NCI-H748 (cell line): ENCODE results near the gene DSCAM.
A peak's percentile ranks its signal among the peaks of the same experiment; 100 is the strongest.

Source experiments
- DNase-seq: peaks from one replicate; lab custom pipeline; 2025; ENCODE audit not compliant: unreplicated experiment; lab: John Stamatoyannopoulos, UW

DSCAM gene

GRCh38 chr21:40618191-40618973, 228.6 kb downstream of the DSCAM start:
- DNase-seq = peak; percentile 81

- no peak for DNase-seq
Measured at GRCh38 chr21:40616377-40616704, 230.6 kb downstream of the DSCAM start.

DNA sequence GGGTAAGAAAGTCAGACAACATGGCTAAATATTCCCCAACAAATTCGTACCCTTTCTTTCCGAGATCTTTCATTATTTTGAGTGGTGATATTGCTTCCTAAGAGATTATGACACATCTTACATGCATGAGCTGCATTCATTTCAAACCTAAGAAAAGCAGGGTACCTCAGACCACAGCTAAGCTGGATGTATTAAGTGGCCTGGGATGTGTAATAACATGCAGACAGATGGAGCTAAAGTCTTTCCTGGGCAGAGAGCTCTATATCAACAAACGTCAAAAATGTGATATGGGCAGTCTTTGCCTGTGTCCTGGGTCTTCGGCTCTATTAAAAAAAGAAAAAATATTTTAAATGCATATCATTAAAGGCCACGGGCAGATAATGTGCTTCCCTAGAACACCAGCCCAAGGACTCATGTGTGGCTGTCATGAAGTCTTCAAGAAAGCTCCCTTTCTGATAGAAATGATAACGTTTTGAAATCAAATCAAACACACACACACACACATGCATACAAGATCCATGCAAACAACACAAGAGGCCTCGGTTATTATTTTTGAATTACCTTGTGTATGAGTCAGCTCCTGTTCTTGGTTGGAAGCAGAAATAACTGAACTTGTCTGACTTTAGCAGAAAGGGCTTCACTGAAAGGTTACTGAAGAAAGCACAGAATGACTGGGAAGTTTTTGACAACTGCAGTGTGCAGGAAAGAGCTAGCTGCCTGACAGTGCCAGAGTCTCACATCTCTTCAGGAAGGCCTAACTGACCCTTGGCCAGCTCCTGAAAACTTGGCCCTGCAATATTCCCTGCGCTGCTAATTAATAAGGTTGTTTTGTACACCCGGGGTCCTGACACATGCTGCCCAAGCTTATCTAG, 231.2 kb downstream of the DSCAM start:
- peak; percentile 52 for DNase-seq

GRCh38 chr21:40613546-40614030, 233.4 kb downstream of the DSCAM start:
- peak; percentile 96 for DNase-seq

DNA sequence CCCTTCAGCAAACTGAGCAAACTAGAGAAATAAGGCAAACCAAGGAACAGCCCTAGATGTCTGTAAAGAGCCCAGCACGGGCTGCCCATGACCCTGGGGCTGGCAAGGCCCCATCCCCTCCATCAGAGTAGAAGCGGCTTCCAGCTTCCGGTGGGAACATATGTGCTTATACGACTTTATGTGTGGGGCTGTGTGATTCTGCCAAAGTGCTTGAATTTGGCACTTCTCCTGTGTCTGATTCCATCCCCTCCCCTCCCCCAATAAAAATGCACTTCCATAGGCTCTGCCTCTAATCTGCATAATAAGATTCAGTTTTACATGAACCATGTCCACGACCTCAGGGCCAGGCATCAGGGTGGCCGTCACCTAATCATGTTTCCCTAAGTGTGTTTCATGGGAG, 236.6 kb downstream of the DSCAM start:
- DNase-seq = no peak

DNA sequence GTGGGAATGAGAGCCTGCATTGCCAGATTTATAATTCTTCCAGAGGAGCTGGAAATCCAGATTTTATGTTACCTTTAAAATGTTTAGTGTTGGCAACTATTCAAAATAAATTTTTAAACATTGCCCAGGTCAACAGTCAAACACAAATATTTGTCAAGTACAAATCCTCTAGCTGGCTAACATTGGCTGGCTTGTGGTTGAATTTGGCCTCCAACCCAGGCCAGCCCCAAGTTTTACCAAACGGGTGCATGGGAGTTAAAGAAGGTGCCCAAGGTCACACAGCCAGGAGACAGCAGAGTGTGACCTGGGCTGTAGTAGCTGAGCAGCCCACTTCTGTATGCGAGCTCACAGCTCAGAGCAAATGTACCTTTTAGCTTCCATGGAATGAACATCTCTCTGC, 240.6 kb downstream of the DSCAM start:
- no peak for DNase-seq

GRCh38 chr21:40605094-40605493, 241.9 kb downstream of the DSCAM start:
- DNase-seq = no peak

- DNase-seq = no peak
Measured at GRCh38 chr21:40603774-40604173, 243.2 kb downstream of the DSCAM start.

DNA sequence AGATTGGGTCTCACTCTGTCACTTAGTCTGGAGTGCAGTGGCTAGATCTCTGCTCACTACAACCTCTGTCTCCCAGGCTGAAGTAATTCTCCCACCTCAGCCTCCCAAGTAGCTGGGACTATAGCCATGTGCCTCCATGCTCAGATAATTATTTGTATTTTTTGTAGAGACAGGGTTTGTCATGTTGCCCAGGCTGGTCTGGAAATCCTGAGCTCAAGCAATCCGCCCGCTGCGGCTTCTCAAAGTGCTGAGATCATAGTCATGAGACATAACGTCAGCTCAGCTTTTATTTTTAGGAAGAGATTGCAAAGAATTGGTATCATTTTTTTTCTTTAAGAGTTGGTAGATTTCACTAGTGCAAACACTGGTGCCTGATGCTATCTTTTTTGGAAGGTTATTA, 244.9 kb downstream of the DSCAM start:
- no peak for DNase-seq

DNA sequence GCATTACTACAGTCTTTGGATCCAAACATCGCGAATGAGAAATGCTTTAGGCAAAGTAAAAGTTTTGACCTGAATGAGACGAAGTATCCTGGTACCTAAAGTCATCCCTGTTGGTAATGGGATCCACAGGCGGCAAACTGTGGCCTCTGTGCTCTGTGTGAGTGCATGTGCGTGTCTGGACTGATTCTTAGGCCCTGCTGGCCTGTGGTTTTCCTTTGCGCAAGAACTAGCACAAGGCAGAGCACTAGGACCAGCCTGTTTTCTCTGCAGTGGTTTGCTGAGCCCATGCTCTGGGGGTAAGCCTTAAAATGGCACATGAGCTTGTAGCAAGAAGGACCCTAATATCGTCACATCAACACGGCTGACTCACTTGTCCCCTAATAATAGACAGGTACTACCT, 251.2 kb downstream of the DSCAM start:
- no peak for DNase-seq

DNA sequence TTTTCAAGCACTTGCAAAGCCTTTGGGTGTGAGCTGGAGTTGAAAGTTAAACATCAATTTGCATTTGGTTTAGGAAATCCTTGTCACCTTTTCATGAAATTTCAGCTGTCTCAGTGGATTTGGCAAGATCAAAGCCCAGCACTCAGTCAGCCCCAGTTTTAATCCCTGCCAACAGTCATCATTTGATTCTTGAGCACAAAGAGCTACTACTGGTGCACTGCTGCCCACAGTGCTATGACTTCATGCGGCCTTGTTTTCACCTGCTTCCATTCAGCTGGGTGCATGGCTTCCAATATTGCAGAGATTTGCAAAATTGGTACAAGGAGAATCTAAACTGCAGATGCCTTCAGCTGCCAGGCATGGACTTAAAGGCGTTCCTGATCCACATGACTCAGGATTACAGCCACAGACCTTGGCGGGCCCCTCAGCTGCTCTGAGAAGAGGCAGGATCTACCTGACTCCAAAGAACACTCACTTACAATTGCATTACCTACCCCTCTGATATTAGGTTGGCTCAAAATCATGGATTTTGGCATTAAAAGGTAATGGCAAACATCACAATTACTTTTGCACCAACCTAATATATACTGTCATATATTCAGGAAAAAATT, 259.1 kb downstream of the DSCAM start:
- DNase-seq = no peak

DNA sequence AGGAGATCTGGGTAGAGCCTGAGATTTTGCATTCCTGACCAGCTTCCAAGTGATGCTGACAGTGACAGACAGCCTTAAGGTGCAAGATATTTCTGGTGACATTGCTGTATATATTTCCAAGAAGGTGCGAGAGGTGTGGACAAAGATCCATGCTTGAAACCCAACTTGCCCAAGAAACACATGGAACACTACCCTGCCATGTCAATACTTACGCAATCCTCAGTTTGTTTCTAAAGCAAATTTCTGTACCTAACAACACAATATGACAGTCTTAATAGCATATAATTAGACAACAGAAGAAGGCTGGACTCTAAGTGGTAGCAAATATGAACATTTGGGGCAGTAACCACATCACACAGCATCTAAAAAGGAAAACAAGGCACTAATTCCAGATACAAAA, 260.4 kb downstream of the DSCAM start:
- no peak for DNase-seq

- DNase-seq = no peak
Measured at GRCh38 chr21:40577285-40578043, 269.5 kb downstream of the DSCAM start.

DNA sequence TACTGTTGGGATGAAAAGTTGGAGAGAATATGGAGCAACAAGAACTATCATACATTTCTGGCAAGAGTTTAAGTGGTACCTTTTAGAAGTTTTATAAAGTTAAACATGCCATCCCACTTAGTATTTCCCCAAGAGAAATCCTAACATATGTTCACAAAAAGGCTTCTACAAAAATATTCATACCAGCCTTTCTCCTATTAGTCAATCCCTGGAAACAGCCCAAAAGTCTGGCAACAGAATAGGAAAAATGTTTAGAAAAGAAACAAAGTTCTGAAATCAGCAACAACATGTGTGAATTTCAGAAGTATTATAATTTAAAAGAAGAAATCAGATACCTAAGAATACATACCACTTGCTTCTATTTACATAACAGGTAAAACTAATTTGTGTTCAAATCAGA, 271.0 kb downstream of the DSCAM start:
- no peak for DNase-seq

- peak; percentile 6 for DNase-seq
Measured at GRCh38 chr21:40569357-40569756, 277.6 kb downstream of the DSCAM start.

DNA sequence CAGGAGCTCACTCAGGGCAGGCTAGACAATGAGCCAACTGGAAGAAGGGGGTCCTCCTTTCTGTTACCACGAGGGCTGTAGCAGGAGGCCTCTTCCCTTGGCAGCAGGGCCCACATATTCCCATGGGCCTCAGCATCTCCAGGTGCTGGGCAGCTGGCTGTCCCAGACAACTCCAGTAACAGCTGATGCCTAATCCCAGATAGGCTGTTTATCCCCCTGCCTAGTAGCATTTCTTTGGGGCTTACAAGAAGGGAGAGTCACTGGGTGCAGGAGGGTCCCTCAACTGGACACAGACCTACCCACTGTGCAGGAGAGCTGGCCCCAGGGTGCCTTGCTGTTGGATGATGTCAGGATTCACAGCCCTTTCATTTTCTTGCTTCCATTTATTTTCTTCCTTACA, 278.2 kb downstream of the DSCAM start:
- DNase-seq = no peak

DNA sequence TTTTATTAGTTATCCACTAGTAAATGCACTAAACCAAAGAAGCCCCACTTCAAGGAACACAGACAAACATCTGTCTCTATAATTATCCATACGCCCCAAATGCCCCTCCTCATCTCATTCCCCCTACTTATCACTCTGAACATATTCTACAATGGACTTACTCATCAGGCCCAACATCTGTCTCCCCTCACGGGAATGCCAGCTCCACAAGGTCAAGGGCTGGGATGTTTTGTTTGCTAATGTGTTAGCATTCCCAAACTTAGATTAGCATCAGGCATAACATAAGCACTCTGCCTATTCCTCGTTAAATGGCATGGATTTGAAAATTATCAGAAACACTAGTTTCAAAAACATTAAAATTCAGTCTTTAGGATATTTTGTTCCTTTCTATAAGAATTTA, 279.5 kb downstream of the DSCAM start:
- no peak for DNase-seq

GRCh38 chr21:40566486-40566885, 280.5 kb downstream of the DSCAM start:
- DNase-seq = no peak

DNA sequence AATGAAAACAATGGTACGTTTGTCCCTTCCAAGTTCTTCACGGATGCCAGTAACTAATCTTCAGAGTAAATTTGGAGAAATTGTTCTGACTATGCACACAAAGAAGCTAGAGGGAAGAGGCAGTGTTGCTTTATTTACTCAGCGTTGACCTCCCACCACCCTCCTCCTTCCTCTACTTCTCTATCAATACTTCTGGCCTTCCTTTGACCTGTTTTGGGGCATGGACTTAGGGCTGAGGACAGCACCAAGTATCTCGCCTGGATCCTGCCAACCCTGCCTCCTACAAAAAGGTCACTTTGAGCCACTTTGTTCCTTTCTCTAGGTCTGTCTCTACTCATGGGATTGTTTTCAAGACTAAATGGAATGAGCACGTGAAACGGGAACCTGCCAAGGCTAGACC, 282.6 kb downstream of the DSCAM start:
- no peak for DNase-seq

DNA sequence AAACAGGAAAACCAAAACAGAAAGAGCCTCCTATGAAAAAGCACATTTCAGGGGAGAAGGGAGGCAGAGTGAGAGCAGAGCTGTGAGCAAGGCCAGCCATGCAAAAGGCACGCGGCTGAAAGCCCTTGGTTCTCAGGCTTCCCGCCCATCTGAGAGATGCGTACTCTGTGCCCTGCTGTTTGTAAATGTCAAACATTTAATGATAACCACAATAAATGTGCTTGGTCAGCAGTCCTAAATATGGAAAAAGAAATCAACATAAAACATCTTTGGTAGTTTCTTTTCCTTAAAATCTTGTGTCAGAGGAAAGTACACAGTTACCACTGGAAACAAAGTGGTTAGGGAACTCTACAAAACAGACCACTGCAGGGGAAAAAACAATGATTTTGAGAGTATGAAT, 283.1 kb downstream of the DSCAM start:
- no peak for DNase-seq
